ENCODE measurements around the gene PIKFYVE.
A peak's percentile ranks its signal among the peaks of the same experiment; 100 is the strongest.
"Not testable (repeated sequence)": the region's sequence is repeated elsewhere in the genome, so short reads cannot be mapped to it uniquely, and the experiment has no call there.

PIKFYVE gene

DNA sequence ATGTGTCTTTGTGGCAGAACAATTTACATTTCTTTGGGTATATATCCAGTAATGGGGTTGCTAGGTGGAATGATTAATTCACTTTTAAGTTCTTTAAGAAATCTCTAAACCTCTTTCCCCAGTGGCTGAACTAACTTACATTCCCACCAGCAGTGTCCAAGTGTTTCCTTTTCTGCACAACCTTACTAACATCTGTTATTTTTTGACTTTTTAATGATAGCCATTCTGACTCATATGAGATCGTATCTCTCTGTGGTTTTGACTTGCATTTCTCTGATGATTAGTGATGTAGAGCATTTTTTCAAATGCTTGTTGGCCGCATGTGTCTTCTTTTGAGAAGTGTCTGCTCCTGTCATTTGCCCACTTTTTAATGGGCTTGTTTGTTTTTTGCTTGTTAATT lies 97.4 kb downstream of the PIKFYVE start:
- no peak for DNase-seq

DNA sequence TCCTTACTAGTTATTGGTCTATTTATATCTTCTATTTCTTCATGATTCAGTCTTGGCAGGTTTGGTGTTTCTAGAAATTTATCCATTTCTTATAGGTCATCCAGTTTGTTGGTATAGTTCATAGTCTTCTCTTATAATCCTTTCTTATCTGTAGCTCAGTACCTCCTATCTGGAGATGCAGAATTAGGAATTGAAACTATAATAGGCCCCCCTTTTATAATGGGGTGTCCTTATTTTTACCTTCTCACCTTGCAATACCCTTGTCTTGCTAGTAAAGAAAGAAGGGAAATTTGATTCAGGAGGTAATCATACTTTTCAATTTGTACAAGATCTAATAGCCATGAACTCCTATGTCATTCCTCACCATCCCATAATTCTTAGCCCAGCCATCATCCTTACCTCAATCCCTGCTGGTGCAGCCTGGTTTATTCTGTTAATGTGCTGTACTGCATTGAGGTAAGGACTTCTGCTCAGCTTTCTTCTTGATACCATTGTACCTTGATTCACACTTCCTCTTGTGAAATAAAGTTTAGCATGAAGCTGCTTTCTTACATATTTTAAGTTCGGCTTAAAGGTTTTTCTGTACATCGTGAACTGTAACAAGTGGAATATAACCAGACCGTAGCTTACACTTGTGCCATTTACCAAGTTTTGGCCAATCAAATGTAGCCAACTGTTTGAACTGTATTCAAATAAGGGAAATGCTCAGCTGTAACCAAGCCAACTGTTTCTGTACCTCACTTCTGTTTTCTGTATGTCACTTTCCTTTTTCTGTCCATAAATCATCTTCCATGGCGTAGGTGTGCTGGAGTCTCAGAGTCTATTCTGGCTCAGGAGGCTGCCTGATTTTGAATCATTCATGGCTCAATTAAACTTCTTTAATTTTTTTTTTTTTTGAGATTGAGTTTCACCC lies 100.4 kb downstream of the PIKFYVE start:
- no peak for DNase-seq

DNA sequence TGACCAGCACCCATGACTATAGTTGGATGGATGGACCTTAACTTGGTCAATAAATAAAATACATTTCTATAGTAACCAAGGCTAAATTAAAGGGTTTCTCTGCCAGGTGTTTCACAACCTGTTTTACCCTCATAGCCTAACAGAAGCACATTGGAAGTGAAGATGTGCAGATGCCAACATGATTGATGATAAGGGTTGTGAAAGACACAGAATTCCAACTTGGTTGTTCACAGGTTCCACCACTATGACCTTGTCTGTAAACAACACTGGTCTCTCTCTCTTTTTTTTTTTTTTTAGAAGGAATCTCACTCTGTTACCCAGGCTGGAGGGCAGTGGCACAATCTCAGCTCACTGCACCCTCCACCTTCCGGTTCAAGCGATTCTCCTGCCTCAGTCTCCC lies 103.0 kb downstream of the PIKFYVE start:
- DNase-seq = no peak

DNA sequence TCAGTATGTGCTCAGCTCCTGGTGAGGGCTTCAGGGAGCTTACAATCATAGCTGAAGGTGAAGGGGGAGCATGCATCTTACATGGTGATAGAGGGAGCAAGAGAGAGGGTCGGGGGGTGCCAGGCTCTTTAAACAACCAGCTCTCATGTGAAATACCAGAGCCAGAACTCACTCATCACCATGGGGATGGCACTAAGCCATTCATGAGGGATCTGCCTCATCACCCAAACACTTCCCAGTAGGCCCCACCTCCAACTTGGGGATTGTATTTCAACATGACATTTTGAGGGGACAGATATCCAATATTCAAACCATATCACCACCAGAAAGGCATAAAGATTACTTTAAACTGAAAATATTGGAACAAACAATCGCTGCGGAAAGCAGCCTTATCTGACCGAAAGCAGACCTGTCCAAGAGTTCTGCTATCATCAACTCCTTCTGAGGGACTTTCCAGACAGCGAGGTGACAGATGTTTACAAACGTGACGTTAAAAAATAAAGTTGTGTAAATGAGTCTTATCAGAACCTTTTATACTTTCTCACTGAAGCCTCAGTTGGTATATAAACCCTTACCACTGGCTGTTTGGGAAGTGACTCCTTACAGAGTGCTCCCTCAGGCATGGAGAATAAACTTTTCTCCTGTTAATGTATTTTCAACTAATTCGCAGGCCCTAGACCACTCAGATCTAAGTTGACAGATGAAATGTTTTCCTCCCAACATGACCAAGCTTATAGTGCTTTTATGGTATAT lies 105.0 kb downstream of the PIKFYVE start:
- no peak for DNase-seq

DNA sequence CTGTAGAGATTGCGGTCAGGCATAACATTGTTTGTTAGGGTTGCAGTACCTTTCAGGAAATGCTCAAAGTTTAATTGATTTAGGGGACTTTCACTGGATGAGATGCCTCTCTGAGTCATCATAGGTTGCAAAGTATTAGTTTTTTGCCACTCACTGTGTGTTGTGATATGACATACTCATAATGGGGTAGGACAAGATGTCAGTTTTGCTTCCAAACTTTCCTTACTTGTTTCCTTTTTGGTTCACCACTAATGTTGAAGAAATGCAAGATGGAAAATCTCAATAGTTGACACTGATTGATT lies 105.5 kb downstream of the PIKFYVE start:
- no peak for DNase-seq

DNA sequence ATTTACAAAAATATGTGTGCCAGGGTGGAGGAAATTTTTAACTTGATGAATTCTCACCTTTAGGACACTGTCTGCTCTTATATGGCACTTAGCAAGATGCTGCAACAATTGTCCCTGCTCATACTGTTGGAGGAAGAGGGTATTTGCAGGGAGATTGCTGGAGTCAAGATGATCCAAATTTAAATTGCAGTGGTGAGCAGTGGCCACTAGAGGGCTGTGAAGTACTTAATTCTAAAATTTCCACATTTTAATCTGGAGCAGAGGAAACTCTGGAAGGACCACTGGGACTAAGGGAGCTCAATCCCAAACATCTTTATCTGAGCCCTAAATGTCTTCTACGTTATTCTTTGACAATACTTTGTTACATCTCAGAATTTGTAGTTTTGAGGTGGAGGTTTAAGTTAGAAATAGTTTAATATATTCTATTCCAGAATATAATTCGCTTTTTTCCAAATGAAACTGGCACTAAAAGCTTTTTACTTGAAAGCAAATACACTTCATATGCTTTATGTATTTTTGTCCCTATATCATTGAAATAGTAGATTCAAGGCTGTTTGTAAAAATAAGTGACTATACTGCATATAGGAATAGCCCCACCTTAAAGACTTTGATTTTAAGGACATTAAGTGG lies 107.5 kb downstream of the PIKFYVE start:
- DNase-seq = peak; percentile 58

DNA sequence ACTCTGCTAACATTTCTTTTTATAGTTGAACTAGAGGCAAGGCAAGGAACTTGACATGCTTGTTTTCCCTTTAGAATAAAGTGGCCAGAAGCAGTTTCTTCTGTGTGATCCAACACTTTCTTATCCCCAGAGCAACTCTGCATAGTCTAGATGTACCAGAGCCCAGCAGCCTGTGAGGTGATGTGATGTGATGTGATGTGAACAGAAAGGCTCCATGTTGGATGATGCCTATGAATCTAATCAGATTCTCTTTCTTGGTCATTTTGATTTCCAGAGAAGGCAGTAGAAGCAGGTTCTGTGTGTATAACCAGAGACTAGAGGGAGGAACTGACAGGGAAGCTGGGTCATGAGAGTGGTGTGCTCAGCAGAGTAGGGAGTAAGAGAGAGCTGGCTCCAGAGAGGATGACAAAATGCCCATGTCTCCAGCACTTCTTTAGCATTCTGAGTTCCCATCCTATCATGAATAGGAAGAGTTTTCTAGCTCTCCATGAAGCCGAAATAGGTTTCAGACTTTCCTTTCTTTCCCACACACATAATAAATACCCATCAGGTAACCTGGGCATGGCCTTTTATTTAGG lies 109.5 kb downstream of the PIKFYVE start:
- DNase-seq = no peak

DNA sequence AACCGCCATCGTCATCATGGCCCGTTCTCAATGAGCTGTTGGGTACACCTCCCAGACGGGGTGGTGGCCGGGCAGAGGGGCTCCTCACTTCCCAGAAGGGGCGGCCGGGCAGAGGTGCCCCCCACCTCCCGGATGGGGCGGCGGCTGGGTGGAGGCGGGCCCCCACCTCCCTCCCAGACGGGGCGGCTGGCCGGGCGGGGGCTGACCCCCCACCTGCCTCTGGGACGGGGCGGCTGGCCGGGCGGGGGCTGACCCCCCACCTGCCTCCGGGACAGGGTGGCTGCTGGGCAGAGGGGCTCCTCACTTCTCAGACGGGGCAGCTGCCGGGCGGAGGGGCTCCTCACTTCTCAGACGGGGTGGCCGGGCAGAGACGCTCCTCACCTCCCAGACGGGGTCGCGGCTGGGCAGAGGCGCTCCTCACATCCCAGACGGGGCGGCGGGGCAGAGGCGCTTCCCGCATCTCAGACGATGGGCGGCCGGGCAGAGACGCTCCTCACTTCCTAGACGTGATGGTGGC lies 111.3 kb downstream of the PIKFYVE start:
- not testable (repeated sequence) for DNase-seq

DNA sequence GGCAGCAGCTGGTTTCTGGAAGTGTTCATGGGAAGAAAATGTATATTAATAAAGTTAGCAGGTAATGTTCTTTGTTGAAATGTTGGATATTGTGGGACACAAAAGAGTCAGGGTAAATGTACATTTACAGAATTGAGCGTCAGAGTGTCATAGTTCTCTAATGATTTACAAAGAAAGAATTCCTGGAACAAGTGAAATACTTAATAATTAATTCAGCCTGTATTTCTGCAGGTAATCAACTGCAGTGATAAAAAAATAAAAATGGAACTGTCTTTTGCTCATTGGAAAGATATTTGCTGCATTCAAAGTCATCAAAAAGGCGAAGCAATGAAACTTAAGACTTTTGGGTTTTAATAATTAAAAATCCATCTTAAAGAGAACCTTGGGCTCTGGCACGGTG lies 113.1 kb downstream of the PIKFYVE start:
- no peak for DNase-seq

DNA sequence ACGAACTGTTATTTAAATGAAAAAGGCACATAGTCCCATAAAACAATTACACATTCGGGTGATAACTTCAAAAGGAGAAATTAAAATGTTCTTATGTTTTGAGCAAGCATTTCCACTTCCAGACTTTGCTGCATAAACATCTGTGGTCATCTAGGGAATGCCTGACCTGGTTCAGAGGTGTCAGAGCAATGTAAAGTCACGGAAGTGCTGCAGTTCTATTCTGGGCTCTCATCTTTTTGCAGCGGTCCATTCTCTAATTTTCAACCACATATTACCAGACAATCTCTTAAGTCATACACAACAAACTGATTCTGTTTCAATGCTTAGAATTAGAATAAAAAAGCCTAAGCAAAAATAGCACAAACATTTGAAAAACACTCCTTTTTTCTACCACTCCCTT lies 118.6 kb downstream of the PIKFYVE start:
- DNase-seq = no peak

DNA sequence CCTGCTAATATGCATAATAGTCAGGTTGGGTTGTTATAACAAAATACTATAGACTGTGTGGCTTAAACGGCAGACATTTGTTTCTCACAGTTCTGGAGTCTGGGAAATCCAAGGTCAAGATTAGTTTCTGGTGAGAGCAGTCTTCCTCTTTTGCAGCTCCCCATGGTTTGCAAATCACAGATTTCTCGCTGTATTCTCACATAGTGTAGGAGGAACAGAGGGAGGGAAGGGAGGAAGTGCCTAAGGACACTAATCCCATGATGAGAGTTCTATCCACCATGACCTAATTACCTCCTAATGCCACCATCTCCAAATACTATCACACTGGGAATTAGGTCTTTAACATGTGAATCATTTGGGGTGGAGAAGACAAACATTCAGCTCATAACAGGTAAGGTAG lies 120.5 kb downstream of the PIKFYVE start:
- DNase-seq = no peak

DNA sequence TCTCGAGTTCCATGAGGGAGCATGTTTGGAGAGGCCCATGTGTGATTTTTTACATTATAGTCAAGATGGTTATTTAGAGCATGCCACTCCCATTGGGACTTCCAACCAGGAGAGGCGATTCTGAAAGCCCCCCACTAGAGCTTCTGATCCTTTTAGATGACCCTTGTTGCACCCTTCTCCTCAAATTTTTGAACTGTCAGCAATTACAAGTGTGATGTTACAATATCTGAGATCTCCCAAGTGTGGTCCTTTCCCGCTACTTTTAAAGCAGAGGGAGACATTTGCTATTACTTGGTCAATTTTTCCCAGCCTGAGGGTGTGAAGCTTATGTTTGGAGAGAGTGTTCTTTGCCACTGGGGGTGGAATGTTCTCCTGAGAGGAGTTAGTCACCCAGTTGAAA lies 123.9 kb downstream of the PIKFYVE start:
- no peak for DNase-seq

DNA sequence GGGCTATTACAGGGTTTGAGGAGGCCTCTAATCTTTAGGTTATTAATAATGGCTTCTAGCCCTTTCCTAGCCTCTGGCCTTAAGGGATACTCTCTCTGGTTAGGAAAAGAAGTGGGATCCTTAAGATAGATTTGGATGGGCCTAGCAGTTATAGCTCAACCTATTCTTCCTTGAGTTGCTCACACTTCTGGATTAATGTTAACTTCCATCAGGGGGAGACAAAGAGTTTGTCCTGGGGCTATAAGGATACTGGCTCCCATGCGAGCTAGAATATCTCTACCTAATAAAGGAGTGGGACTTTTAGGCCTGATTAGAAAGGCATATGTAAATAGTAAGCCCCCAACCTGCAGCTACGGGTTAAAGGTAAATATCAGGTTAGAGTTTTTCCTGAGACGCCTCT lies 126.2 kb downstream of the PIKFYVE start:
- no peak for DNase-seq

DNA sequence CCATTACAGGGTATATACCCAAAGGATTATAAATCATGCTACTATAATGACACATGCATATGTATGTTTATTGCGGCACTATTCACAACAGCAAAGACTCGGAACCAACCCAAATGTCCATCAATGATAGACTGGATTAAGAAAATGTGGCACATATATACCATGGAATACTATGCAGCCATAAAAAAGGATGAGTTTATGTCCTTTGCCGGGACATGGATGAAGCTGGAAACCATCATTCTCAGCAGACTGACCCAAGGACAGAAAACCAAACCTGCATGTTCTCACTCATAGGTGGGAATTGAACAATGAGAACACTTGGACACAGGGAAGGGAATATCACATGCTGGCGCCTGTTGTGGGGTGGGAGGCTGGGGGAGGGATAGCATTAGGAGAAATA lies 130.7 kb downstream of the PIKFYVE start:
- DNase-seq = not testable (repeated sequence)

DNA sequence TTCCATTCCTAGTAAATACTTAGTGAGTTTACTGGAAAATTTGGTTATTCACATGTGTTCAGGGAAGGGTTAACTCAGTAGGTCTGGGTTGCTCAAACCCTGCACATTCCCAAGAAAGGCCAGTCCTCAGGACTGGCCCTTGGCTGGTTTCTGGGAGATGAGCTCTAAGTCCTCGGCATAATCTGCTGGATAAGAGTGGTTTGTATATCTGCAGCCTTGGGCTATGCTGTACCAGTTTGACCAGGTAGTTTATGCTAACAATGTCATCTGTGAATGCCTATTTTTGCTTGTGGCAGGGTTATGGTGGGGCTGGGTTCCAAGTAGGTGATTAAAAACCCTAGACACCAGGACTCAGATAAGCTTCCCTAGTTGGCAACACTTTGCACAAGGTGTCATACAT lies 133.1 kb downstream of the PIKFYVE start:
- no peak for DNase-seq

DNA sequence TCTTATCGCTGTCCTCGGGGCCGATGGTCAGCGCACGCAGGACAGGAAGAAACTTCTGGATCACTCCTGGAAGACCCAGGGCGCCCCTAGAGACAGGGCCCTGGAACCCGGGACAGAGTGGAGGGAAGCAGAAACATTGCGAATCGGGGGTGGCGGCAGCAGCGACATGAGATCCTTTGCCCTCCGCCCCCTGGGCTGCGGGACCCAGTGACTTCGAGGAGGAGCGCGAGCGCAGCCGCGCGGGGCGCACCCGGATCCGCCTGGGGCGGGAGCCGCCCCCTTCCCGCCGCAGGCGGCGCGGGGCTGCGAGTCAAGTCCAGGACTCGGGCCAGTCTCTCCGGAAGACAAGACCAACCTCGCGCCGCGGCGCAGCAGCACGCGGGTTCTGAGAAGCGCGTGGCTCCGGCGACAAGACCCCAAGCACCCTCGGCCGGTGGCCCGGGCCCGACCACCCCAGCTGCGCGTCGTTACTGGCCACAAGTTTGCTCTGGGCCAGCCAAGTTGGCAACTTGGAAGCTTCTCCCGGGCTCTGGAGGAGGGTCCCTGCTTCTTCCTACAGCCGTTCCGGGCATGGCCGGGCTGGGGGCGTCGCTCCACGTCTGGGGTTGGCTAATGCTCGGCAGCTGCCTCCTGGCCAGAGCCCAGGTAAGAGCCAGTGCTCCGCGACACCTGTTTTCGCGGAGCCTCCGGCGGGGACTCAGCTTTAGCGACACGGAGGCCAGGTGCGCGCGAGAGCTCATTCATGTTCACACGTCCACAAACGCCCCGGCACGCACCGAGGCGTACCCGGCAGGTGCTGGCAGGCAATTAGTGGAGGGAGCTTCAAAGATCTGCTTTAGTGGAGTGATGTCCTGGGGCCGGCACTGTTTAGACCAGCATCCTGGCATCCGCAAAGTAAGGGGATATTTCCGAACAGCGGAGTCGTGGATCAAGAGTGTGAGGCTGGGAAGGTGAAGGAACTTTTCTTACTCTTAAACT lies 140.7 kb downstream of the PIKFYVE start, which contains the start of gene PTH2R:
Gene PTH2R, plus strand, starts transcription at position 319 of the 978 bp plus-strand sequence. Its CDS starts 252 bp downstream, at position 571.
- peak; percentile 87 for DNase-seq

DNA sequence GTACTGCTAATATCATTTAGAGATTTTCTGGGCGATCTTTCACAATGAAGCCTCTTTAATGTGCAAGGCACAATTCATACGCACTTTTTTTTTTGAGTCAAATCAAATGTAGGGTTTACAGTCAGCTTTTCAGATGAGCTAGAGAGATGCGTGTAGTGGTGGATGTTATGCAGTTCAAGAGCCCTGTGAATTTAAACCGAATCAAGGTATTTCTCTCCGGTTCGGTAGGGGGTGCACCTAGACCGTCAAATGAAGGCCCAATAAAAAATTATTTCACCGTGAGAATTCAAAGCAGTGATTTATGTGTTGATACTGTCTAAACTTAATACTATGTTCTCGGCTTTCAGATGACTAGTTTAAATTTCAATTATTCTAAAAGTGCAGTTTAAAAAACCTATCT lies 141.6 kb downstream of the PIKFYVE start:
- DNase-seq = peak; percentile 69
